ENCODE data around the gene CAPZA3.
"Not testable (repeated sequence)": the region's sequence is repeated elsewhere in the genome, so short reads cannot be mapped to it uniquely, and the experiment has no call there.

The CAPZA3 gene

GRCh38 chr12:18754124-18754707 is 16.3 kb downstream of the CAPZA3 start:
- no peak for DNase-seq

DNA sequence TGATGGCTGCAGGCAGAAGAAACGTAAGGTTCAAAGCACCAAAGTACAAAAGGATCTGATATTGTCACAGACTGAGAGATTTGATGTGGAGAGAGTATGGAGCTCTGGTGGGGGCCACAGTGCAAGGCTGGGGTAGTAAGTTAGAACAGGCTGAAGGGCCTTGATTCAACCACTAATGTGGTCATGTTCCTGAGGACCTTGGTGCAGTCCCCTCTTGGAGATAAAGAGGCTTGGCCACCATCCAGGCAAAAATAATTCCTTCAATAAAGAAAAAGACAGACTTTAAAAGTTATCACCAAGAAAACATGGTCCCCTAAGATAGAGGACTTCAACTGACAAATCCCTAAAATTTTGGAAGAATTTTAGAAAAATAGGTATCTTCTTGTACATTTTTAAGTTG is 17.4 kb downstream of the CAPZA3 start:
- DNase-seq = no peak

DNA sequence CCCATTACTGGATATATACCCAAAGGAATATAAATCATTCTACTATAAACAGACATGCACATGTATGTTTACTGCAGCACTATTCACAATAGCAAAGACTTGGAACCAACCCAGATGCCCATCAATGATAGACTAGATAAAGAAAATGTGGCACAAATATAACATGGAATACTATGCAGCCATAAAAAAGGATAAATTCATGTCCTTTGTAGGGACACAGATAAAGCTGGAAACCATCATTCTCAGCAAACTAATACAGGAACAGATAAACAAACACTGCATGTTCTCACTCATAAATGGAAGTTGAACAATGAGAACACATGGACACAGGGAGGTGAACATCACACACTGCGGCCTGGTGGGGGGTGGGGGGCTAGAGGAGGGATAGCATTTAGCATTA is 28.6 kb downstream of the CAPZA3 start:
- DNase-seq = not testable (repeated sequence)

GRCh38 chr12:18782827-18783226 is 44.9 kb downstream of the CAPZA3 start:
- no peak for DNase-seq

- DNase-seq = not testable (repeated sequence)
These were observed 47.5 kb downstream of the CAPZA3 start for GRCh38 chr12:18785465-18785864.

All from DMS53 (cell line).